Gastrocnemius medialis (tissue), 4 donors: ENCODE results near the gene KRT2.

Experiments
- CTCF ChIP-seq, 5 experiments: fragments of 450-650 bp in 3 of 5; fragments of 200-600 bp in 2 of 5; sonication (generic) in 2 of 5; IDR thresholded peaks in 4 of 5; conservative IDR thresholded peaks in 1 of 5; 1 replicate in 4 of 5; 2 replicates in 1 of 5; pipeline ENCODE4 v1.5.1; 2016 to 2019; ENCODE audit warnings: antibody characterized with exemption in 5 of 5, mild to moderate bottlenecking in 3 of 5, moderate library complexity in 3 of 5
- POLR2A ChIP-seq, 2 donors: fragments of 450-650 bp; IDR thresholded peaks; one replicate each; pipeline ENCODE4 v1.6.1; 2017; ENCODE audit warnings: antibody characterized with exemption in 2 of 2, mild to moderate bottlenecking in 2 of 2, moderate library complexity in 2 of 2

GRCh38 chr12:52659395-52659794 lies 7.4 kb upstream of the KRT2 start:
- TF ChIP-seq POLR2A (IDR thresholded peaks at IDR 0.05): no peak
- no peak for TF ChIP-seq CTCF (IDR thresholded peaks at IDR 0.05 in 4 of 5, conservative IDR thresholded peaks at IDR 0.05 in 1 of 5)
